NCI-H1930 (cell line): ENCODE results near the gene ACTG1.
A peak's percentile ranks its signal among the peaks of the same experiment; 100 is the strongest.

Source experiments
- DNase-seq, 2 experiments: peaks; one replicate each; lab custom pipeline; 2025; lab: John Stamatoyannopoulos, UW

The ACTG1 gene

GRCh38 chr17:81545160-81545949, 32.8 kb upstream of the ACTG1 start:
- no peak for DNase-seq

DNA sequence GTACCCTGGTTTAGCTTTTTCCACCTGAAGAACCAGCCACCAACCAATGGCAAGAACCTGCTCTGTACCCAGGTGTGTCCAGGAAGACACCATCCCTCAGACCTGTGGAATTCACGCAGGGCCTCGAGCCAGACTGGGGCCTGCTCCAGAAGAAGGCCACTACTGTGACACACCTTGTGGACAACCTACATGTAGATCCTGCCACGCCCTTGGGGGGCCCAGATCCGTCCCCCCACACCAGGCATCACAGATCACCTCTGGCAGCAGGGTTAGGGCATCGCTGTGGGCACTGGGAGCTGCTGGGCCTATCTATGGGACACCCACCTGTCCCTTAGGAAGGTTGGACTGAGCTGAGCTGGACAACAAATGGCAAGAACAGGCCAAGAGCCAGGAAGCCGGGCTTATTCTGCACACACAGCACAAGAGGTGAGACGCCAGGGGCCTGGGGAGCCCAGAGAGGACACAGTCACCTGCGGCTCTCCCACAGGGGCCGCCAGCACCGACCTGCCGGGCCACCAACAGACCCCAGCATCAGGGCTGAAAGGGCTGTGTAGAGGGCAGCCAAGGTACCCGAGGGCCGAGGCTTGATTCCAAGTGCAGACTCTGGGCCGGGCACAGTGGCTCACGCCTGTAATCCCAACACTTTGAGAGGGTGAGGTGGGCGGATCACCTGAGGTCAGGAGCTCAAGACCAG, 31.8 kb upstream of the ACTG1 start:
- DNase-seq: no peak

- DNase-seq: no peak
Measured at GRCh38 chr17:81543756-81544155, 31.2 kb upstream of the ACTG1 start.

GRCh38 chr17:81543339-81543675, 30.7 kb upstream of the ACTG1 start:
- DNase-seq: no peak

DNA sequence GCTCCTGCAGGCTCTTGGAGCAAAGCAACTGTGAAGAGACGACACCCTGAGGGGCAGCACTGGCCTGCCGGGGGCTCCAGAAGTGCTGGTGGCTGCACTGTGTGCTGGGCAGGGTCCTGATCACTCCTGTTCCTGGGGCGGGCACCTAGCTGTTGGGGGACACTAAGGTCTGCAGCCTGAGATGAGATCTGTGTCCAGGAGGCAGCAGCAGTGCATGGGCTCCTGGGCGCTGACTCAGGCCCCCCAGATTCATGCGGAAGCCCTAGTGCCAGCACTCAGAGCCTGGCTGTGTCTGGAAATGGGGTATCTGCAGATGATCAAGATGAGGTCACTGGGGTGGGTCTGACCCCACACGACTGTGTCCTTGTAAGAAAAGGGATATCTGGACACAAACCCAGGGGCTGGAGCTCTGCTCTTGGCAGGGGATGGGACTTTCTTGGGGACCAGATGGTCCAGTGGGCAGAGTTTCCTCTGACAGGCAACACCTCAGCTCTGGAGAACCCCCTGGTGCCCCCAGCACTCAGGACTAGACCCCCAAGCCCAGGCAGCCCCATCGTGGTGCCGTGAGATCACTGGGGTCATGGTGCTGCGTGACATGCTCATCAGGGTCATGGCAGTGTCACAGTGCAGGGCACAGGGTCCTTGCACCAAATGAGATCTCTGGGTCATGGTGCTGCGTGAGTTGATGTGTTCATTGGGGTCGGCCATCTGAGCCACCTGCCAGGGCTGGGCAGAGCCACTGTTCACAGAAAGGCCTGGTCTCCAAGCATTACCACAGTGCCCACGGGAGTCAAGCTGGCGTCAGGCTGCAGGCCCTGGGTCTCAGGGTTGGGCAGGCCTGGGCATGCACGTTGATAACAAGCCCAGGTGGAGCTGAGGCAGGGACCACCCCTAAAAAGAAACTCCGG, 30.1 kb upstream of the ACTG1 start:
- no peak for DNase-seq

GRCh38 chr17:81541123-81541522, 28.5 kb upstream of the ACTG1 start:
- no peak for DNase-seq

DNA sequence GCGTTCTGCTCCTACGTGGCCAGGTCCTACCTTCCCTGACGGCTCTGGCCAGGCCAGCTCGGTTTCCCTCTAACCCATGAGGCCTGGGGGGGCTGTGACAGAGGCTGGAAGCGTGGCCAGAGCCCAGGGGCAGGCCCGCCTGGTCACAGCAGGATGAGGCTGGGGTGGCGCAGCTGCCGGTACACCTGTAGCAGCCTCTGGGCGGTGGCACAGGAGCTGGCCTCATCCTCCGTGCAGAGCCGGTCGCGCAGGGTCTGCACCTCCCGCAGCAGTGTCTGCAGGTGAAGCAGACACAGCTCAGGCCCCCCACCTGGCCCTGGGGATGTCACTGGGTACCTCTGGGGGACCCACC, 28.1 kb upstream of the ACTG1 start:
- DNase-seq: no peak

- no peak for DNase-seq
Measured at GRCh38 chr17:81539961-81540675, 27.5 kb upstream of the ACTG1 start.

GRCh38 chr17:81539571-81539900, 26.9 kb upstream of the ACTG1 start:
- DNase-seq: no peak

GRCh38 chr17:81538651-81539570, 26.3 kb upstream of the ACTG1 start:
- DNase-seq: no peak

GRCh38 chr17:81537856-81538555, 25.4 kb upstream of the ACTG1 start:
- no peak for DNase-seq

DNA sequence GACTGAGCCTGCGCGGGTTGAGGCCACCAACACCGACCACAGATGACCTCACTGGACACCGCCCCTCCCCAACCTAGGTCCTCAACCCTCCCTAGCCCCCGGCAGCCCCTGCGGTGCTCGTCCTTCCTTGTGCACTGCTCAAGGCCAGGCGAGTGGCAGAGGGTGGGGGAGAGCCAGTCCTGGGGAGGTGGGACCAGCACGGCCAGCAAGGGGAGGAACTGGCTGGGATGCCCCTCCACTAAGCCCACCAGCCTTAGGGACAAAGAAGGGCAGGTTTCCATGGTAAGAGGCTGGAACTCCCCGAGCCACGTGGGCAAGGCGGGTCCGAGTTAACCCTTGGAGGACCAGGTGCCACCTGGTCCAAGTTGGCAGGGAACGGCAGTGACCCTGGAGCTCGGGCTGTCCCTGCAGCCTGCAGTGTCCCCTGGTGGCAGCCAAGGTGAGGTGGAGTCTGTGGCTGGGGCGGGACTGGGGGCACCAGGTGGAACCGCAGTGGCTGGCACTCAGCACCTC, 24.8 kb upstream of the ACTG1 start:
- DNase-seq: peak; percentile 39 to 47

- DNase-seq: no peak
Measured at GRCh38 chr17:81536299-81537290, 24.0 kb upstream of the ACTG1 start.

DNA sequence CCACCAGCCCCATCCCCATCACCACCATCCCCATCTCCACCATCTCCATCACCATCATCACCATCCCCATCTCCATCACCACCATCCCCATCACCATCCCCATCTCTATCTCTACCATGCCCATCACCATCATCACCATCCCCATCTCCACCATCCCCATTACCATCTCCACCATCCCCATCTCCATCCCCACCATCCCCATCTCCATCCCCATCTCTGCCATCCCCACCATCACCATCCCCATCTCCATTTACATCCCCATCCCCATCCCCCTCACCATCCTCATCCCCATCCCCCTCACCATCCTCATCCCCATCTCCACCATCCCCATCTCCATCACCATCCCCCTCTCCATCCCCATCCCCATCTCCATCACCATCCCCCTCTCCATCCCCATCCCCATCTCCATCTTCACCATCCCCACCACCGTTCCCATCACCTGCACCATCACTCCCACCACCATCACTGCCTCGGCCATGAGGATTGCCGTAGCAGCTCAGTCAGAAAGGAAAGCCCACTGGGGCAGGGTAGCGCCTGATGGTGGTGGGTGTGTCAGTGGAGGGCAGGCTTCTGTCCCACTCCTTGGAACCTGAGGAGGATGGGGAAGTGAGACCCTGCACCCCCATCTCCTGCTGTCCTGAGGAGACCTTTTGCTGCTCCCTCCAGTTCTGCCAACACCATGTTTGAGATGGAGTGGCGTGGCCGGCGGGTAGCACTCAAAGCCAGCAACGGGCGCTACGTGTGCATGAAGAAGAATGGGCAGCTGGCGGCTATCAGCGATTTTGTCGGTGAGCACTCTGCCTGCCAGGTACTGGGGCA, 23.1 kb upstream of the ACTG1 start:
- no peak for DNase-seq

DNA sequence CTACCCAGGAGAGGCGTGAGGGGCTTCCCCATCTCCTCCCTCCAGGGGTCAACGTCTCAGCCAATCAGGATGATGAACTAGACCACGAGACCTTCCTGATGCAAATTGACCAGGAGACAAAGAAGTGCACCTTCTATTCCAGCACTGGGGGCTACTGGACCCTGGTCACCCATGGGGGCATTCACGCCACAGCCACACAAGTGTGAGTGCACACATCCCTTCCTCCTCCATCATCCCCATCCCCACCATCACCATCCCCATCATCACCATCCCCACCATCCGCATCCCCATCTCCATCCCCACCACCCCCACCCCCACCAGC, 22.4 kb upstream of the ACTG1 start:
- DNase-seq: no peak

DNA sequence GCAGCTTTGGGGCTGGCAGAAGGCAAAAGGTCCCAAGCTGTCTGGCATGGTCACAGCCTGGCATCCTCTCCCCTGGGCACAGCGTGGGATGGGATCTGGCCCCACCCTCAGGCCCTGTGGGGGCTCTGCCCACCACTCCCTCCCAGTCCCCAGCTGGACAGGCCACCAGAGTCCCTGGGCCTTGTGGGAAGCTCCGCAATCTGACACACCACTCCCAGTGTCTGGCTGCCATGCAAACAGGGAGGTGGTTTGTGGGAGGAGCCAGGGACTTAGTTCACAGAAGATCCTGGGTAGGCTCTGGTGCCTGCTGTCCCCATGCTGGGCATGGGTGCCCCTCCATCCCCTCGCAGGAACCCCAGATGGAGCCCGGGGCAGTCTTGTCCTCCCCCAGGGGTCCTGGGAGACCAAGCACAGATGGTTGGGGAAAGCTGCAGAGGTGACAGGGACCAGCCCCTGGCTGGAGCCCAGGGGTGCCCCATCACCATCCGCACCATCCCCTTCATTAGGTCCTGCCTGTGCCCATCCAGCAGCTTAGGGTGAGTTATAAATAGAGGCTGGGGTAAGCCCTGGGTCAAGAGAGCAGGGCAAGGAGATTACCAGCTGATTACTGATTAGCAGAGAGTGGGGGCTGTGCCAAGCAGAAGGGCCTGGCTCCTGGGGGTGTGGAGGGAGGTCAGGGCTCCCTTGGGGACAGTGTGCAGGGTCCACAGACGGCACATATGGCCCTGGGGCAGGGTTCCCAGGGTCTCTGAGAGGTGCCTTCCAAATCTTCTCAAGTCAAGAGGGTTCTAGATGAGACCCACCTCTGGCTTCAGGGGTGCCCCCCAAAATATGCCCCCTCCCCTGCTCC, 21.8 kb upstream of the ACTG1 start:
- DNase-seq: peak in 1 of 2 experiments; percentile 23
